Measurements from ENCODE around the gene RHBDD2.
"Not testable (repeated sequence)": the region's sequence is repeated elsewhere in the genome, so short reads cannot be mapped to it uniquely, and the experiment has no call there.

GRCh38 chr7:75864251-75864650 is 14.6 kb upstream of the RHBDD2 start:
- TF ChIP-seq CTCF (IDR thresholded peaks at IDR 0.05); TCF7L2 (IDR thresholded peaks at IDR 0.05; ENCODE audit: low read depth, low read length); REST (IDR thresholded peaks at IDR 0.05; ENCODE audit: insufficient read depth in 1 of 2, low read depth in 2 of 2, low read length in 1 of 2): not testable (repeated sequence)
